HCT116 (cell line): Measurements from ENCODE around the gene CDC14A. TPM values are rescaled to one million over a fixed set of nuclear protein-coding genes. Genes with fewer than 3 reads are reported as not detected.

Experiments used
- ATAC-seq: fragments of 200-7000 bp; cut with Tn5 transposase; 2 replicates; pipeline ENCODE4 v1.9.1; 2020; ENCODE audit warnings: mild to moderate bottlenecking, moderate library complexity
- BruUV-seq: library from RNA; stranded (reverse); fragments of 400-500 nt; replicated peaks from 2 replicates; lab custom pipeline; 2021; lab: Mats Ljungman, UMichigan
- CTCF ChIA-PET: fragments of 300-600 bp; sonication (Branson Sonifier 250); formaldehyde crosslinking; loops from one replicate; lab custom pipeline; 2021; ENCODE audit warnings: antibody characterized with exemption; lab: Charles Lee
- POLR2A ChIA-PET: fragments of 300-600, 350-600 bp; sonication (Branson Sonifier 250); formaldehyde crosslinking; loops from one replicate; lab custom pipeline; 2021; ENCODE audit warnings: antibody characterized with exemption; lab: Charles Lee
- RAD21 ChIA-PET, 2 experiments: fragments of 300-600 bp; sonication (Branson Sonifier 250); formaldehyde crosslinking; loops; one replicate each; lab custom pipeline; 2023; ENCODE audit warnings: low total read pairs in 2 of 2; ENCODE audit not compliant: uncharacterized antibody in 2 of 2, unreplicated experiment in 2 of 2, low non-redundant PET in 1 of 2; lab: Charles Lee
- DNase-seq: peaks from one replicate; pipeline ENCODE4 v3.0.0-alpha.2; 2010; ENCODE audit warnings: low read depth, low spot score
- H2AFZ ChIP-seq: fragments of 200-600 bp; shearing (Covaris generic), sonication (generic); 2 replicates; pipeline ENCODE4 v1.6.1; 2017; ENCODE audit warnings: low read depth, mixed run types, mixed read lengths, antibody characterized with exemption, low read length; ENCODE audit not compliant: poor library complexity, severe bottlenecking
- H3K27ac ChIP-seq: 2 replicates; pipeline ENCODE4 v1.5.1; 2012; ENCODE audit warnings: low read depth, low read length
- H3K27me3 ChIP-seq: fragments of 200-600 bp; sonication (generic); 2 replicates; pipeline ENCODE4 v1.6.1; 2016; ENCODE audit warnings: mixed run types, low read length, mixed read lengths; ENCODE audit not compliant: insufficient read depth
- H3K36me3 ChIP-seq, 2 experiments: fragments of 200-500 bp in 1 of 2; fragments of 200-600 bp in 1 of 2; sonication (Bioruptor generic) in 1 of 2; sonication (generic) in 1 of 2; 2 replicates each; pipeline versions ENCODE4 v1.5.1 to v1.6.1; 2014 to 2016; ENCODE audit warnings: low read length in 2 of 2, inconsistent platforms in 1 of 2, mixed read lengths in 1 of 2, mixed run types in 1 of 2; ENCODE audit not compliant: insufficient read depth in 2 of 2, control insufficient read depth in 1 of 2
- H3K4me1 ChIP-seq, 2 experiments: fragments of 200-600 bp in 1 of 2; sonication (generic) in 1 of 2; 2 replicates each; pipeline versions ENCODE4 v1.5.1 to v1.6.1; 2012 to 2017; ENCODE audit warnings: low read length in 2 of 2, inconsistent platforms in 1 of 2, mild to moderate bottlenecking in 1 of 2, mixed read lengths in 1 of 2, mixed run types in 1 of 2, moderate library complexity in 1 of 2; ENCODE audit not compliant: insufficient read depth in 2 of 2, control insufficient read depth in 1 of 2
- H3K4me2 ChIP-seq: fragments of 200-600 bp; sonication (generic); 2 replicates; pipeline ENCODE4 v1.6.1; 2017; ENCODE audit warnings: mixed run types, low read length, mixed read lengths
- H3K4me3 ChIP-seq, 2 experiments: fragments of 200-600 bp in 1 of 2; sonication (generic) in 1 of 2; replicated peaks in 1 of 2; 2 replicates each; pipeline ENCODE4 v1.5.1; 2011 to 2016; ENCODE audit warnings: low read length in 2 of 2, control low read depth in 1 of 2, low read depth in 1 of 2, mild to moderate bottlenecking in 1 of 2, mixed read lengths in 1 of 2, mixed run types in 1 of 2
- H3K79me2 ChIP-seq: fragments of 200-600 bp; sonication (generic); 2 replicates; pipeline ENCODE4 v1.6.1; 2017; ENCODE audit warnings: mild to moderate bottlenecking, mixed run types, low read length, moderate library complexity, mixed read lengths; ENCODE audit not compliant: insufficient read depth
- H3K9ac ChIP-seq: fragments of 200-600 bp; sonication (generic); 2 replicates; pipeline ENCODE4 v1.6.1; 2016; ENCODE audit warnings: low read length, mixed read lengths
- H3K9me2 ChIP-seq: fragments of 200-600 bp; sonication (generic), shearing (Covaris generic); 2 replicates; pipeline ENCODE4 v1.6.1; 2017; ENCODE audit warnings: mixed run types, mild to moderate bottlenecking, moderate library complexity; ENCODE audit not compliant: insufficient read depth
- H3K9me3 ChIP-seq, 2 experiments: fragments of 200-500 bp in 1 of 2; fragments of 200-600 bp in 1 of 2; sonication (Bioruptor generic) in 1 of 2; sonication (generic) in 1 of 2; 2 replicates each; pipeline ENCODE4 v1.6.1; 2014 to 2017; ENCODE audit warnings: low read length in 2 of 2, mixed read lengths in 2 of 2, inconsistent platforms in 1 of 2, low read depth in 1 of 2, mild to moderate bottlenecking in 1 of 2, mixed run types in 1 of 2, moderate library complexity in 1 of 2; ENCODE audit not compliant: control insufficient read depth in 1 of 2, insufficient read depth in 1 of 2
- H4K20me1 ChIP-seq: fragments of 200-600 bp; sonication (generic), shearing (Covaris generic); 2 replicates; pipeline ENCODE4 v1.6.1; 2017; ENCODE audit warnings: mixed run types, mild to moderate bottlenecking, moderate library complexity; ENCODE audit not compliant: insufficient read depth
- CTCF ChIP-seq, 3 experiments: fragments of 200-600 bp in 1 of 3; sonication (generic) in 1 of 3; IDR thresholded peaks in 2 of 3; conservative IDR thresholded peaks in 1 of 3; 2 replicates each; pipeline ENCODE4 v1.5.1; 2012 to 2017; ENCODE audit warnings: low read depth in 2 of 3, low read length in 2 of 3, antibody characterized with exemption in 1 of 3, borderline replicate concordance in 1 of 3, control low read depth in 1 of 3, mild to moderate bottlenecking in 1 of 3, mixed read lengths in 1 of 3, mixed run types in 1 of 3, moderate library complexity in 1 of 3; ENCODE audit not compliant: insufficient read depth in 1 of 3
- EGR1 ChIP-seq: IDR thresholded peaks from 2 replicates; pipeline ENCODE4 v1.6.1; 2012; ENCODE audit warnings: low read depth
- ELF1 ChIP-seq: IDR thresholded peaks from 2 replicates; pipeline ENCODE4 v1.6.1; 2012; ENCODE audit warnings: low read depth, borderline replicate concordance
- EZH2 ChIP-seq: fragments of 200-600 bp; sonication (generic); IDR thresholded peaks from 2 replicates; pipeline ENCODE4 v1.6.1; 2017; ENCODE audit warnings: antibody characterized with exemption, mixed run types
- POLR2AphosphoS5 ChIP-seq: IDR thresholded peaks from 2 replicates; pipeline ENCODE4 v1.6.1; 2011; ENCODE audit warnings: mild to moderate bottlenecking, low read depth, low read length, moderate library complexity
- REST ChIP-seq: IDR thresholded peaks from 2 replicates; pipeline ENCODE4 v1.6.1; 2012; ENCODE audit warnings: low read depth
- SP1 ChIP-seq: IDR thresholded peaks from 2 replicates; pipeline ENCODE4 v1.6.1; 2012; ENCODE audit warnings: low read depth
- SRF ChIP-seq: IDR thresholded peaks from 2 replicates; pipeline ENCODE4 v1.6.1; 2012; ENCODE audit warnings: low read depth
- TCF7L2 ChIP-seq: IDR thresholded peaks from 2 replicates; pipeline ENCODE4 v1.7.0; 2011; ENCODE audit warnings: borderline replicate concordance, inconsistent platforms; ENCODE audit not compliant: insufficient read depth, insufficient read length; ENCODE audit errors: extremely low read depth
- ZBTB33 ChIP-seq: IDR thresholded peaks from 2 replicates; pipeline ENCODE4 v1.6.1; 2011; ENCODE audit warnings: mild to moderate bottlenecking, low read length, moderate library complexity; ENCODE audit not compliant: insufficient replicate concordance; ENCODE audit errors: extremely low read depth
- ZNF274 ChIP-seq: fragments of 200-500 bp; sonication (Bioruptor generic); IDR thresholded peaks from 2 replicates; pipeline ENCODE4 v1.6.1; 2014; ENCODE audit warnings: mild to moderate bottlenecking, low read depth, low read length, inconsistent platforms
- intact Hi-C: fragments of 100-400 bp; cut with micrococcal nuclease; formaldehyde crosslinking; loops from 2 replicates; pipeline ENCODE4 v1.10.0; 2022
- total RNA-seq: library from RNA; stranded (reverse); gene quantifications from one replicate; pipeline ENCODE4 v1.2.1, GENCODE V29; 2021; ENCODE audit not compliant: unreplicated experiment
- TF ChIP-seq, protein P1 (sequence below): IDR thresholded peaks from 2 replicates; pipeline ENCODE4 v1.6.1; 2012

CDC14A gene
- total RNA-seq, 1 experiment from 2014 or later, result 5.1 TPM

GRCh38 chr1:100419072-100419471 is 66.8 kb downstream of the CDC14A start:
- Histone ChIP-seq H3K9ac (no peak overlapping the region), H3K4me1 (no peaks in the 10 kb centered on the region), H3K9me2 (no peaks in the 10 kb centered on the region), H3K36me3 (no peaks in the 10 kb centered on the region), H2AFZ (no peak overlapping the region), H3K4me3 (no peak overlapping the region), H3K9me3 (no peaks in the 10 kb centered on the region), H3K4me2 (no peak overlapping the region), H4K20me1 (no peaks in the 10 kb centered on the region), H3K79me2 (no peaks in the 10 kb centered on the region), H3K27me3 (no peaks in the 10 kb centered on the region), H3K27ac (no peak overlapping the region)
- CTCF ChIA-PET, result no interaction called here
- no TSS peak for BruUV-seq
- intact Hi-C loops, result no loop called here
- POLR2A ChIA-PET, result no interaction called here
- no peak for TF ChIP-seq SRF
- no peak for TF ChIP-seq EGR1
- RAD21 ChIA-PET, result no interaction called here
- ATAC-seq, result no peak
- no peak for DNase-seq

DNA sequence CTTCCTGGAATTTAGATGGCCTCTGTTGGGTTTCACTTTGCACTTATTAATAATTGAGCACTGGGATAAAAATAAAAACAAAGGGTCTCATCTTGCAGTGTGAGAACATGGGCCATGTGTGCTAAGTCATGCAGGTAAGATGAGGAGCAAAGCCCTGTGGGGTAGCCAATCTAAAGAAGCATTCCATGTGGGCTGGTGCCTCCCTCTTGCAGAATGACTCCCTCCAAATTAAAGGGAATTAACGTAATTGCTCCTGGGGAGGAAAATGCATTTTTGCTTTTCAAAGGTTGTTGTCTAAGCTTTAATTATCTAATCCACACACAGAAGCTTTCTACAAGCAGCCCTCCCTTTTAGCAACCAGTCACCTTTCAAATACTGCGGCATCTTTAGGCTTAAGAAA is 69.8 kb downstream of the CDC14A start:
- no peak overlapping the region for H3K9ac ChIP-seq
- H3K4me2 ChIP-seq, result no peak overlapping the region
- BruUV-seq, result no TSS peak
- no peak overlapping the region for H3K27ac ChIP-seq
- H3K4me1 ChIP-seq, result no peaks in the 10 kb centered on the region
- H3K4me3 ChIP-seq, result no peak overlapping the region
- ATAC-seq (no peak), DNase-seq (no peak)
- no peaks in the 10 kb centered on the region for H3K9me2 ChIP-seq
- no peak overlapping the region for H2AFZ ChIP-seq
- no peaks in the 10 kb centered on the region for H3K9me3 ChIP-seq
- no peaks in the 10 kb centered on the region for H4K20me1 ChIP-seq
- H3K27me3 ChIP-seq, result no peaks in the 10 kb centered on the region
- POLR2A ChIA-PET, result no interaction called here
- CTCF ChIA-PET, result no interaction called here
- intact Hi-C loops, result no loop called here
- no peak for TF ChIP-seq EZH2
- no peak for TF ChIP-seq TCF7L2
- no peak for TF ChIP-seq ZNF274
- TF ChIP-seq, protein P1, sequence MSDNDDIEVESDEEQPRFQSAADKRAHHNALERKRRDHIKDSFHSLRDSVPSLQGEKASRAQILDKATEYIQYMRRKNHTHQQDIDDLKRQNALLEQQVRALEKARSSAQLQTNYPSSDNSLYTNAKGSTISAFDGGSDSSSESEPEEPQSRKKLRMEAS, result no peak
- TF ChIP-seq CTCF (IDR thresholded peaks at IDR 0.05 in 2 of 3, conservative IDR thresholded peaks at IDR 0.05 in 1 of 3; ENCODE audit: borderline replicate concordance in 1 of 3, insufficient read depth in 1 of 3, low read depth in 2 of 3, low read length in 2 of 3), result no peak
- no peak for TF ChIP-seq SP1
- TF ChIP-seq REST, result no peak
- TF ChIP-seq POLR2AphosphoS5, result no peak
- no peak for TF ChIP-seq ZBTB33
- TF ChIP-seq ELF1, result no peak
- no peak for TF ChIP-seq SRF
- RAD21 ChIA-PET, result no interaction called here
- H3K79me2 ChIP-seq, result no peaks in the 10 kb centered on the region
- H3K36me3 ChIP-seq, result no peaks in the 10 kb centered on the region
